Activated CD8-positive, alpha-beta memory T cell treated with anti-CD3 and anti-CD28 coated beads, Interleukin-2, amount 50 U/mL, for 4 hours (primary cell): ENCODE measurements around the gene GMPR.

Experiments
- DNase-seq: peaks from one replicate; pipeline ENCODE4 v3.0.0-alpha.2; 2020

The GMPR gene

GRCh38 chr6:16274885-16275589, 36.6 kb downstream of the GMPR start:
- no peak for DNase-seq

- DNase-seq: no peak
These were observed 39.0 kb downstream of the GMPR start for GRCh38 chr6:16277101-16277981.

GRCh38 chr6:16278048-16278724, 39.8 kb downstream of the GMPR start:
- no peak for DNase-seq

GRCh38 chr6:16278750-16279149, 40.4 kb downstream of the GMPR start:
- DNase-seq: no peak

GRCh38 chr6:16279243-16279642, 40.9 kb downstream of the GMPR start:
- no peak for DNase-seq

- no peak for DNase-seq
These were observed 44.0 kb downstream of the GMPR start for GRCh38 chr6:16282370-16282769.

GRCh38 chr6:16284472-16284871, 46.1 kb downstream of the GMPR start:
- DNase-seq: no peak

GRCh38 chr6:16285467-16286150, 47.2 kb downstream of the GMPR start:
- DNase-seq: no peak

GRCh38 chr6:16286151-16286522, 47.8 kb downstream of the GMPR start:
- DNase-seq: peak; percentile 23

- no peak for DNase-seq
These were observed 49.8 kb downstream of the GMPR start for GRCh38 chr6:16288163-16288562.

- DNase-seq: no peak
These were observed 53.4 kb downstream of the GMPR start for GRCh38 chr6:16291739-16292138.

GRCh38 chr6:16292432-16292831, 54.0 kb downstream of the GMPR start:
- DNase-seq: no peak

GRCh38 chr6:16292942-16293341, 54.6 kb downstream of the GMPR start:
- DNase-seq: no peak

- no peak for DNase-seq
These were observed 56.0 kb downstream of the GMPR start for GRCh38 chr6:16294371-16294770.

- DNase-seq: no peak
These were observed 56.7 kb downstream of the GMPR start for GRCh38 chr6:16295060-16295459.

GRCh38 chr6:16295471-16295870, 57.1 kb downstream of the GMPR start:
- DNase-seq: no peak

GRCh38 chr6:16296061-16296670, 57.8 kb downstream of the GMPR start:
- no peak for DNase-seq

GRCh38 chr6:16299861-16300260, 61.5 kb downstream of the GMPR start:
- DNase-seq: no peak

GRCh38 chr6:16301511-16301910, 63.1 kb downstream of the GMPR start:
- no peak for DNase-seq

GRCh38 chr6:16302721-16303552, 64.5 kb downstream of the GMPR start:
- no peak for DNase-seq

- no peak for DNase-seq
These were observed 66.9 kb downstream of the GMPR start for GRCh38 chr6:16305246-16305725.

GRCh38 chr6:16305788-16306187, 67.4 kb downstream of the GMPR start:
- DNase-seq: no peak
